Epithelial cell of proximal tubule (primary cell): ENCODE measurements around the gene ZEB1. TPM values are rescaled to one million over a fixed set of nuclear protein-coding genes. Genes with fewer than 3 reads are reported as not detected.

Experiments
- DNase-seq: peaks from one replicate; pipeline ENCODE4 v3.0.0-alpha.2; 2011; ENCODE audit warnings: low read depth
- H3K4me3 ChIP-seq: 2 replicates; pipeline ENCODE4 v1.5.1; 2011; ENCODE audit warnings: low read depth, mild to moderate bottlenecking, low read length
- total RNA-seq: library from RNA; depleted of rRNA; stranded (reverse); fragments of >200 nt; gene quantifications from 2 replicates; pipeline ENCODE4 v1.2.3, GENCODE V29; 2015
- TF ChIP-seq, protein P1 (sequence below): conservative IDR thresholded peaks from 2 replicates; pipeline ENCODE4 v1.5.1; 2012; ENCODE audit warnings: low read depth, mild to moderate bottlenecking, low read length

ZEB1 gene
- total RNA-seq, 1 donor from 2014 or later = 16.0 TPM

DNA sequence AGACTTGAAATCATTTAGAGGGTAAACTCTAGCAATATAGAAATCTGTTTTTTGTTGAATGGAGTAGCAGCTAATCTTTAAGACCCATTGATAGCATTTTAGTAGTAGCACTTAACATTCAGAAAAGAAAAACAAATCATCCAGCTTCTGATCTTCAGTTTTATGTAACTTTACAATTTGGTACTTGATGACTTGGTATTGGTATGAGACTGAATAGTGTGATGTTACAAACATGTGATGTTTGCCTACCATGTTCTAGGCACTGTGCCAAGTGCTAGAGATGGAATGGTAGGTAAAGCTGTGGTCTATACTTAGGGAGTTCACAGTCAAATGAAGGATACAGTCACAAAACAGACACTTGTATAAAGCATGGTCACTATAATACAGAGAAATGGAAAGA, 21.3 kb downstream of the ZEB1 start:
- TF ChIP-seq, protein P1, sequence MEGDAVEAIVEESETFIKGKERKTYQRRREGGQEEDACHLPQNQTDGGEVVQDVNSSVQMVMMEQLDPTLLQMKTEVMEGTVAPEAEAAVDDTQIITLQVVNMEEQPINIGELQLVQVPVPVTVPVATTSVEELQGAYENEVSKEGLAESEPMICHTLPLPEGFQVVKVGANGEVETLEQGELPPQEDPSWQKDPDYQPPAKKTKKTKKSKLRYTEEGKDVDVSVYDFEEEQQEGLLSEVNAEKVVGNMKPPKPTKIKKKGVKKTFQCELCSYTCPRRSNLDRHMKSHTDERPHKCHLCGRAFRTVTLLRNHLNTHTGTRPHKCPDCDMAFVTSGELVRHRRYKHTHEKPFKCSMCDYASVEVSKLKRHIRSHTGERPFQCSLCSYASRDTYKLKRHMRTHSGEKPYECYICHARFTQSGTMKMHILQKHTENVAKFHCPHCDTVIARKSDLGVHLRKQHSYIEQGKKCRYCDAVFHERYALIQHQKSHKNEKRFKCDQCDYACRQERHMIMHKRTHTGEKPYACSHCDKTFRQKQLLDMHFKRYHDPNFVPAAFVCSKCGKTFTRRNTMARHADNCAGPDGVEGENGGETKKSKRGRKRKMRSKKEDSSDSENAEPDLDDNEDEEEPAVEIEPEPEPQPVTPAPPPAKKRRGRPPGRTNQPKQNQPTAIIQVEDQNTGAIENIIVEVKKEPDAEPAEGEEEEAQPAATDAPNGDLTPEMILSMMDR = no peak
- no peak for DNase-seq
- no peak overlapping the region for H3K4me3 ChIP-seq

GRCh38 chr10:31341552-31341951, 22.5 kb downstream of the ZEB1 start:
- TF ChIP-seq, protein P1 = no peak
- no peak for DNase-seq
- no peak overlapping the region for H3K4me3 ChIP-seq

DNA sequence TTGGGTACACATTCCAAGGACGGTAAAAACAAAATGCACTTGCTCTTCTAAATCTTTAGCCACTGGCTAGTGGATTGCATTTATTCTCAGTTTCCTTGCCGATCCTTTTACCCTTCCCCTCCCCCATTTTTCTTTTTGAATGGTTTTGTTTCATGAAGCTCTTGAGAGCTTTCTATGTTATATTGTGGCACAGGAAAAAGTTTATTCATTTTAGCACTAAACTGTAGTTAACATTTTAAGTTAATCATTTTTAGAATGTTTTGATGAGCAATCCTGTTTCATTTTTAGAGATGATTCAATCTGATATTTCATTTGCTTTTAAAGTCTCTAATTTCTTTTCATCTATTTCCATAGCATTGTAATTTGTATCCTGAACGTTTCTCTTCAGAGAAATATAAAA, 24.0 kb downstream of the ZEB1 start:
- no peak for DNase-seq
- TF ChIP-seq, protein P1 = no peak

GRCh38 chr10:31343551-31343950, 24.5 kb downstream of the ZEB1 start:
- TF ChIP-seq, protein P1 = no peak
- no peak for DNase-seq
- no peak overlapping the region for H3K4me3 ChIP-seq

More for the DNA sequence above, 24.0 kb downstream of the ZEB1 start:
- no peak overlapping the region for H3K4me3 ChIP-seq

GRCh38 chr10:31345886-31346285, 26.9 kb downstream of the ZEB1 start:
- TF ChIP-seq, protein P1 = no peak
- no peak overlapping the region for H3K4me3 ChIP-seq
- no peak for DNase-seq

GRCh38 chr10:31346953-31347352, 27.9 kb downstream of the ZEB1 start:
- TF ChIP-seq, protein P1 = no peak

DNA sequence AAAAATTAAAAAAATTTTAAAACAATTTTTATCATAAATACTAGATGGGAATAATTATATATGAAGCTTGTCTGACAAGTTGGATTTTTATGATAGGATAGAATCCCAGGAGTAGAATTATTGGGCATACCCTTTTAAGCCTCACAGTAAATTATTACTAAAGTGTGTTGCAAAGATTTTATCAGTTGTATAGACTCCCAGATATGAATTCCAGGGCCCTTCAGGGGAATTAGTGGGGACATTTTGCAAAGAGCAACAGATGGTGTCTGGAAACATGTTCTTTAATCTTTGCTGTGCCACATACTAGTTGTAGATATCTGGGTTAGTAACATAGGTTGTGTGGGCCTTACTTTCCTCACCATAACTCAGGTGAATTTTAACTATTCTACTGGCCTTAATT, 28.7 kb downstream of the ZEB1 start:
- H3K4me3 ChIP-seq = no peak overlapping the region
- TF ChIP-seq, protein P1 = no peak
- DNase-seq = no peak

More at GRCh38 chr10:31346953-31347352, 27.9 kb downstream of the ZEB1 start:
- no peak for DNase-seq
- H3K4me3 ChIP-seq = no peak overlapping the region
